ENCODE measurements around the gene EPHB1.

The EPHB1 gene

GRCh38 chr3:134794323-134794722 is 737 bp upstream of the EPHB1 start:
- no peak overlapping the region for H3K4me3 ChIP-seq (ENCODE audit: low read depth, low read length)
- no peak for TF ChIP-seq CTCF (IDR thresholded peaks at IDR 0.05; ENCODE audit: borderline replicate concordance, insufficient read depth, low read depth, low read length)

GRCh38 chr3:134795746-134796280 is 753 bp downstream of the EPHB1 start:
- no peak overlapping the region for H3K4me3 ChIP-seq (ENCODE audit: low read depth, low read length)

GRCh38 chr3:134796281-134797056 is 1.4 kb downstream of the EPHB1 start:
- H3K4me3 ChIP-seq (ENCODE audit: low read depth, low read length): no peak overlapping the region
- no peak for TF ChIP-seq CTCF (IDR thresholded peaks at IDR 0.05; ENCODE audit: borderline replicate concordance, insufficient read depth, low read depth, low read length)

More at GRCh38 chr3:134795746-134796280, 753 bp downstream of the EPHB1 start:
- TF ChIP-seq CTCF (IDR thresholded peaks at IDR 0.05; ENCODE audit: borderline replicate concordance, insufficient read depth, low read depth, low read length): no peak

- no peak overlapping the region for H3K4me3 ChIP-seq (ENCODE audit: low read depth, low read length)
- no peak for TF ChIP-seq CTCF (IDR thresholded peaks at IDR 0.05; ENCODE audit: borderline replicate concordance, insufficient read depth, low read depth, low read length)
Observed at GRCh38 chr3:134797057-134797740, 2.1 kb downstream of the EPHB1 start.

GRCh38 chr3:134797741-134798451 is 2.8 kb downstream of the EPHB1 start:
- no peak for TF ChIP-seq CTCF (IDR thresholded peaks at IDR 0.05; ENCODE audit: borderline replicate concordance, insufficient read depth, low read depth, low read length)
- H3K4me3 ChIP-seq (ENCODE audit: low read depth, low read length): no peak overlapping the region

GRCh38 chr3:134798681-134799311 is 3.7 kb downstream of the EPHB1 start:
- no peak for TF ChIP-seq CTCF (IDR thresholded peaks at IDR 0.05; ENCODE audit: borderline replicate concordance, insufficient read depth, low read depth, low read length)
- no peak overlapping the region for H3K4me3 ChIP-seq (ENCODE audit: low read depth, low read length)
